WTC11 (cell line): Measurements from ENCODE around the gene MYCBP2. TPM values are rescaled to one million over a fixed set of nuclear protein-coding genes. Genes with fewer than 3 reads are reported as not detected.
A peak's percentile ranks its signal among the peaks of the same experiment; 100 is the strongest.

Source experiments
- AFF4 ChIP-seq: sonication (generic); formaldehyde crosslinking; IDR thresholded peaks from 2 replicates; pipeline ENCODE4 v1.8.1; 2023; ENCODE audit warnings: mild to moderate bottlenecking, missing genetic modification reagents, borderline replicate concordance
- AR ChIP-seq: fragments of 250-450 bp; sonication (Bioruptor Pico); IDR thresholded peaks from 2 replicates; pipeline ENCODE4 v1.9.0; 2021; ENCODE audit warnings: mild to moderate bottlenecking
- ATF3 ChIP-seq: sonication (generic); formaldehyde crosslinking; conservative IDR thresholded peaks from 2 replicates; pipeline ENCODE4 v1.8.1; 2022; ENCODE audit warnings: mild to moderate bottlenecking, missing genetic modification reagents
- CREM ChIP-seq: sonication (generic); formaldehyde crosslinking; IDR thresholded peaks from 2 replicates; pipeline ENCODE4 v1.8.1; 2022; ENCODE audit warnings: mild to moderate bottlenecking, missing genetic modification reagents, moderate library complexity
- E2F5 ChIP-seq: sonication (generic); formaldehyde crosslinking; IDR thresholded peaks from 2 replicates; pipeline ENCODE4 v1.8.1; 2022; ENCODE audit warnings: mild to moderate bottlenecking, moderate library complexity, missing genetic modification reagents
- ESRRA ChIP-seq: sonication (generic); formaldehyde crosslinking; IDR thresholded peaks from 2 replicates; pipeline ENCODE4 v1.8.1; 2022; ENCODE audit warnings: mild to moderate bottlenecking, missing genetic modification reagents, borderline replicate concordance
- ETV6 ChIP-seq: sonication (generic); formaldehyde crosslinking; IDR thresholded peaks from 2 replicates; pipeline ENCODE4 v1.8.1; 2022; ENCODE audit warnings: mild to moderate bottlenecking, missing genetic modification reagents
- FOXP1 ChIP-seq: sonication (generic); formaldehyde crosslinking; IDR thresholded peaks from 2 replicates; pipeline ENCODE4 v1.8.0; 2022; ENCODE audit warnings: missing genetic modification reagents, mild to moderate bottlenecking, moderate library complexity, borderline replicate concordance
- GRHL2 ChIP-seq: fragments of 250-450 bp; sonication (Bioruptor Pico); IDR thresholded peaks from 2 replicates; pipeline ENCODE4 v1.8.0; 2022; ENCODE audit warnings: mild to moderate bottlenecking, moderate library complexity; ENCODE audit not compliant: insufficient replicate concordance, severe bottlenecking
- GTF2I ChIP-seq: fragments of 250-450 bp; sonication (Bioruptor Pico); conservative IDR thresholded peaks from 2 replicates; pipeline ENCODE4 v1.4.0; 2021; ENCODE audit warnings: mild to moderate bottlenecking
- HMGA2 ChIP-seq: fragments of 250-450 bp; sonication (Bioruptor Pico); IDR thresholded peaks from 2 replicates; pipeline ENCODE4 v1.4.0; 2021; ENCODE audit warnings: mild to moderate bottlenecking, moderate library complexity
- IRF1 ChIP-seq: sonication (generic); formaldehyde crosslinking; IDR thresholded peaks from 2 replicates; pipeline ENCODE4 v1.8.0; 2023; ENCODE audit warnings: missing genetic modification reagents
- MXD4 ChIP-seq: fragments of 250-450 bp; sonication (Bioruptor Pico); IDR thresholded peaks from 2 replicates; pipeline ENCODE4 v1.8.0; 2021; ENCODE audit warnings: mild to moderate bottlenecking, moderate library complexity, borderline replicate concordance
- NFATC4 ChIP-seq: fragments of 250-450 bp; sonication (Bioruptor Pico); IDR thresholded peaks from 2 replicates; pipeline ENCODE4 v1.9.0; 2021; ENCODE audit warnings: mild to moderate bottlenecking
- NFYB ChIP-seq: sonication (generic); formaldehyde crosslinking; conservative IDR thresholded peaks from 2 replicates; pipeline ENCODE4 v1.8.0; 2022; ENCODE audit warnings: low read depth, missing genetic modification reagents
- SMAD3 ChIP-seq: sonication (generic); formaldehyde crosslinking; IDR thresholded peaks from 2 replicates; pipeline ENCODE4 v1.8.0; 2022; ENCODE audit warnings: missing genetic modification reagents, mild to moderate bottlenecking, borderline replicate concordance
- SMAD4 ChIP-seq: sonication (generic); formaldehyde crosslinking; IDR thresholded peaks from 2 replicates; pipeline ENCODE4 v1.8.0; 2022; ENCODE audit warnings: mild to moderate bottlenecking, missing genetic modification reagents
- TCF7 ChIP-seq: sonication (generic); formaldehyde crosslinking; IDR thresholded peaks from 2 replicates; pipeline ENCODE4 v1.8.0; 2022; ENCODE audit warnings: mild to moderate bottlenecking, low read depth, missing genetic modification reagents, moderate library complexity
- USF1 ChIP-seq: sonication (generic); formaldehyde crosslinking; IDR thresholded peaks from 2 replicates; pipeline ENCODE4 v1.8.0; 2022; ENCODE audit warnings: mild to moderate bottlenecking, missing genetic modification reagents
- USF2 ChIP-seq: sonication (generic); formaldehyde crosslinking; IDR thresholded peaks from 2 replicates; pipeline ENCODE4 v1.8.1; 2023; ENCODE audit warnings: mild to moderate bottlenecking, missing genetic modification reagents, moderate library complexity
- ZNF121 ChIP-seq: sonication (generic); formaldehyde crosslinking; IDR thresholded peaks from 2 replicates; pipeline ENCODE4 v1.8.0; 2023; ENCODE audit warnings: missing genetic modification reagents
- ZNF219 ChIP-seq: sonication (generic); formaldehyde crosslinking; IDR thresholded peaks from 2 replicates; pipeline ENCODE4 v1.8.0; 2023; ENCODE audit warnings: missing genetic modification reagents, mild to moderate bottlenecking, borderline replicate concordance
- ZNF425 ChIP-seq: fragments of 250-450 bp; sonication (Bioruptor Pico); conservative IDR thresholded peaks from 2 replicates; pipeline ENCODE4 v1.9.0; 2021; ENCODE audit warnings: mild to moderate bottlenecking
- ZNF512 ChIP-seq: sonication (generic); formaldehyde crosslinking; IDR thresholded peaks from 2 replicates; pipeline ENCODE4 v1.8.1; 2022; ENCODE audit warnings: missing genetic modification reagents, borderline replicate concordance
- total RNA-seq: library from RNA; stranded (reverse); gene quantifications from 3 replicates; pipeline ENCODE4 v1.2.3, GENCODE V29; 2021

MYCBP2 gene
- total RNA-seq, 1 experiment from 2014 or later: 54.3 TPM

- TF ChIP-seq FOXP1: no peak
- TF ChIP-seq ZNF512 (CRISPR knock-in tag): no peak
- TF ChIP-seq ETV6: peak; percentile 79
- TF ChIP-seq AFF4 (CRISPR knock-in tag): no peak
- TF ChIP-seq NFYB (CRISPR knock-in tag): no peak
- TF ChIP-seq SMAD3 (CRISPR knock-in tag): no peak; the same call in 1 of the 2 replicates
- no peak for TF ChIP-seq AR (CRISPR knock-in tag)
- no peak for TF ChIP-seq MXD4 (CRISPR knock-in tag)
- TF ChIP-seq IRF1 (CRISPR knock-in tag): no peak
- peak; percentile 72; the same call in 1 of the 2 replicates for TF ChIP-seq E2F5 (CRISPR knock-in tag)
- no peak for TF ChIP-seq ZNF425
- no peak for TF ChIP-seq GRHL2 (CRISPR knock-in tag)
- TF ChIP-seq USF1 (CRISPR knock-in tag): peak; percentile 28; the same call in 1 of the 2 replicates
- TF ChIP-seq ZNF219 (CRISPR knock-in tag): no peak
- peak; percentile 84 for TF ChIP-seq CREM (CRISPR knock-in tag)
- no peak for TF ChIP-seq ZNF121 (CRISPR knock-in tag)
- TF ChIP-seq GTF2I (CRISPR knock-in tag): no peak
- no peak for TF ChIP-seq NFATC4 (CRISPR knock-in tag)
- no peak for TF ChIP-seq TCF7 (CRISPR knock-in tag)
- no peak for TF ChIP-seq ESRRA
- TF ChIP-seq ATF3 (CRISPR knock-in tag): no peak
- TF ChIP-seq SMAD4: no peak
- no peak for TF ChIP-seq HMGA2 (CRISPR knock-in tag)
- 0 out of 2 replicates have a peak, but pooled peaks have one; percentile 13 for TF ChIP-seq USF2 (CRISPR knock-in tag)
These were observed at the start of gene MYCBP2 (continued) for GRCh38 chr13:77326905-77327604.
